ENCODE data around the gene PSMC3.

Gene PSMC3

DNA sequence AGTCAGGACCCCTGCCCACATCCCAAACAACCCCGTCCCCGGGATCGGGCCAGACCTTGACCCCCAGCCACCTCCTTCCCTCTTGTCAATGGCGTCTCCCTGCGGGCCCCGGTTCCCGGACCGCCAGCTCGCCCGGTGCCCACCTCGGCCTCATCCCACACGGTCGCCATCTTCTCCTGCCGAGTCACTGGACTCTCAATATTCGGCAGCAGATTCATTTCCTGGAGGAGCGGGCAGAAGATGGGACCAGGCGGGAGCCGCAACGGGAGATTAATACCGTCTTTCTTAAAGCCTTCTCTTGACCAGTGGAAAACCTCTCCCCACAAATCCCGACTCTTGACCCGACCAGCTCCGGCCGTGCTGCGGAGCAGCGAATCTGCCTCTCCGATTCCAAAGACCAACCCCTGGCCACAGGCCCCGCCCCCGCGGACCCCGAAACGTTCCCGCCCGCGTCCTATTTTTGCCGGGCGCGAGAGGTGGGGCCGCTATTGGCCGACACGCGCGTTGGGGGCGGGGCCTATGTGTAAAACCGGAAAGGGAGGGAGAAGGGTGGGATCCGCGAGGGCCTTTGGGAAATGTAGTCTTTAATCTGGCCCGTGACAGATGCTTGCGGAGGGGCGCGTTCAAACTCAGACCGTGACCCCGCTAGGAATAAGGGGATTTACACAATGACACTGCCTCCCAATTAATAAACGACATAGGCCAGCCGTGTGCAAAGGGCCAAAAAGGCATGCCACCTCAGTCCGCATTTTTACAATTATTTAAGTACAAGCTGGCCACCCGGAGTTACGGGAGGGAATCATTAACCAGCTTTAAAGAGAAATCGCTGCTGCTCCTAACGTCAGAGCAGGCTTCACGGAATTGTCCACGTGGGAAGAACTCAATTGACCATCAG, at the start of gene PSMC3:
TSS of gene PSMC3 (minus strand) at position 378 of the 895 bp plus-strand sequence. CDS start at position 218, 160 bp downstream.
- peak; percentile 88 for DNase-seq

DNA sequence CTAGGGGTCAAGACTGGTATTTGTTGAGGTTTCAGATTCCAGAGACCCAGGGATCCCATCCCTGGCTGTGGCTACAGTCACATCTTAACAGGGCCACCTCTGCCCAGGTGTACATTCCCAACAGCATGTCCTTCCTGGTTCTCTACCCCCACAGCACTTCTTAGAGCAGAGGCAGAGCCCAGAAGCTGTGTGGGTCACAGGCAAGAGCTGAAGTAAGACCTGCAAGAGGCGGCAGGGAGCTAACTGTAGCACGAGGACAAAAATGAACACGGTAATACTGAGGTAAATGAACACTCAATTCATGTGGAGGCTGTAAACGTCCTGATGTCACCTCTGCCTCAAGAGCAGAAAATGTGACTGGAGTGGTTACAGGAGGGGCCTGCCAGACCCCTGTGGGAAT, 44.4 kb upstream of the PSMC3 start:
- no peak for DNase-seq

DNA sequence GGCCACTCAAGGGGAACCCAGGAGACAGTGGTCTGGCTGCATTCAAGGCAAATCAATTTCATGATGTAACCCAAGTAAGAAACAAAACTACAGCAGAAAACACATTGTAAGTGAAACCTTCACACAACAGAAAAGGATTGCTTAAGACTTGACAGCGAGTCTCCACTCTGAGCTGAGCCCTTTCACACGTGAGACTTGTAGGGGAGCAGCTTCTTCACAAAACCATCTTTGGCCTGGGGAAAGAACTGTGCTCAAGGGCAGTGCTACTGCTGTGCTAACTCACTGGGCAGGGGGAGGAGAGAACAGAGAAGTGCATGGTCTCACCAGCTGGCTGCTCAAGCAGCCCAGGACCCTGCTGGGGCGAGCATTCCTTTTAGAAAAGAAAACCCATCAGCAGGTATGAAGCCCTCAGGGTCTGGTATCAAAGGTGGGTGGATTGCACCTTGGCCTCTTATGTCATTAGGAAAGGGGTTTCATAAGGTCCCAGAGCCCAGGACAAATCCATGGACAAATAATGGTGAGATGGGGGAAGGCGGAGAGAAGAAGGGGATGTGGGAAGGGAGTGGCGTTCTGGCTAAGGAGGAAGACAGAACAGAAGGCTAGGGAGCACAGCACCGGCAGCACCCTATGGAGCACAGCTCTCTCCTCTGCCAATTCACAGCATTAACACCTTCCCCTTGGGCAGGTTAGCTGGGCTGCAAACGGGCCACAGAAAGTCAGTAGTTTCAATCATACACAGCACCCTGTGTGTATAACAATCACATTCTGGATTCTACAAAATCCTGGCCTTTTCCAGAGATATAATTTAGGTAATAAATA, 43.3 kb upstream of the PSMC3 start:
- no peak for DNase-seq

DNA sequence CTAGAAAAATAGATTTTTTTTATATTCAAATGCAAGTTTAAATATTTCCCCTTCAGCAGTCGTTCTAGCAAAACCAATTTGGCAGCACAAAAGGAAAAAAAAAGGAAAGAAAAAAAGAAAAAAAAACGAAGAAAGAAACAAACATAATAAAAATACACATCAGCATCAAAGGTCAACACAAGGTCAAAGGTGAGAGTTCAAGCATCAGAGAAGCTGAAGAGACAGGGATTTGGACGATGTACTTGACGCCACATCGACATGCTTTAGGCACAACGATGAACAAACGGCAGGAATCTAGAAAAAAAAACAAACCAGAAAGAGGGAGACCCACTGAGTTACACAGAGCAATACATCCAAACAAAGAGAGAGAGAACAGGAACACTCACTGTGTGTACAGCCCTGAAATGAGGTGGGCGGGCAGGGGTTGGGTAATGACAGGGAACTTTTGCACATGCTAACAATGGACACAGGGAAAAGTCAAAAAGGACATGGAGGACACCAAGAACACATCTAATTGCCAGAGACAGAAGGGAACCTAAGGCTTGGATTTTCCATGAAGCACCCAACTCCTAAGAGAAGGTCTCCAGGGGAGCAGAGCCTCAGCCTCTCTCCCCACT, 42.5 kb upstream of the PSMC3 start:
- no peak for DNase-seq

DNA sequence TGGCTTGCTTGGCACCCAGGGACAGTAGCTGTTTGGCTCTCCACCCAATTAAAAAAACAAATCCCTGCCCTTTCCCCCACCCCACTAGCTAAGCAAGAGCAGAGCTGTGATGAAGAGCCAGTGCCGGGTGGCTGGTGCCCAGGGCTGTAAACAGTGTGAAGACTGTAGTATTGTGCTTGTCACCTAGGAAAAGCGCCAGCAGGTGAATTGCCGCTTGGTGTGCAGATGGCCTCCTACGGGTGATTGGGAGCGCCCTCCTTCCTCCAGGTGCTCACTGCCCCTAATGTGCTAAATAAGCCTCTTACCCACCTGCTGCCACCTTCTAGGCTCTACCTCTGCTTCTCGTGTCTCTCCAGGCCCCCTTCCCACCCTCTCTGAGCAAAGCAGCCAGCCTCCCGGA, 41.1 kb upstream of the PSMC3 start:
- peak; percentile 82 for DNase-seq

DNA sequence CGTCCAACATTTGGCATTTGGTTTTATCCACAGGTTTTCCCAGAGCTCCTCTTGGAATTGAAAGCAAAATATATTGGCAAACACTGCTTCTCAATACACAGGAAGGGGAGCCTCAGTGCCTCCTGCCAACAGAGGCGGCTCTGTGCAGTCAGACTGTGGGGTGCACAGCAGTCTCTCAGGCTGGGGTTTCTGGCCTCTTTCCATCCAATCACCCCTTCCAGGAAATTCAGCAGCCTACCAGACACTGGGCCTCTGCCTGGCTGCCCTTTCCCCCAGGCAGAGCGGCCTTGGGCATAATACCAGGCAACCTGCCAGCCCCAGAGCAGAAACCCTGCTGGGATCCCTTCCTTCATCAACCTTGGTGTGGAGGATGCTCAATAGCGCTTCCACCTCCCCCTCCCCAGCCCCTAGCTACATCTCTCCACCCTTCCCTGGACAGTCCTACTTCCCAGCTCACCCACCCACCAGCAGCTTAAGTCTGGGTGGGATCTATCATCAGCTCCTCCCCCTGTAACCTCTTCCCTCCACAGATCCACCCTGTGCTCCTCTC, 40.5 kb upstream of the PSMC3 start:
- peak; percentile 82 for DNase-seq

DNA sequence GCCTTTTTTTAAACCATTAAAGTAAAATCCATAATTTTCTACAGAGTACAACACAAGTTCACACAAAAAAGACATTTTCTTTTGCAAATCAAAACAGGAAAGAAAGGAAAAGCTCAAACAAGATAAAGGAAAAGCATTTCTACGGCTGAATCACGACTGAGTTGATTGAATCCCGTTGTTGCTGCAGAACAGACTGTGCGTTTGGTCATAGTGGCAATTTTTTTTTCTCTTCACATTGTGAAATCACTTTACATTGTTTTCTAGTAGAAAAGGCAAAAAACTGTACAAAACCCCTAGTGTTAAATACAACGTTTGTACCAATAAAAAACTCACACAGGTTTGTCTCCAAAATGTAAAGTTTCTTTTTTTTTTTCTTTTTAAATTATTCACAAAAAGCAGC, 40.0 kb upstream of the PSMC3 start:
- no peak for DNase-seq

DNA sequence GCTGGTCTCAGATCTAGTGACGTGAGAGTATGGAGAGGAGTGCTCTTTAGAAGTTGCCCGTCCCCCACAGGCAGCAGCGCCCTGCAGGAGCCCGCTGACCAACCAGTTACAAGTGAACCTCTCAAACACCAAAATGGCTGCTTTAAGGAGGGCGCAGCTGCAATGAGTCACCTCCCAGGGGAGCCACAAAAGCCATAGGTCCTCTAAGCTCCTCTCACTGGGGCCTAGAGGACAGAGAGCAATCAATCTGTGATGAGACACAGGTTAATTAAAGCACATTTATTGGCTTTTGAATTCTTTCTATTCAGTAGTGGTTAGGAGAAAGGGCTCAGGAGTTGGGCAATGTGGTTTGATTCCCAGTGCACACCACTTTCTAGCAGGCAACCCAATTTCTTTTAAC, 38.2 kb upstream of the PSMC3 start:
- DNase-seq = peak; percentile 99

DNA sequence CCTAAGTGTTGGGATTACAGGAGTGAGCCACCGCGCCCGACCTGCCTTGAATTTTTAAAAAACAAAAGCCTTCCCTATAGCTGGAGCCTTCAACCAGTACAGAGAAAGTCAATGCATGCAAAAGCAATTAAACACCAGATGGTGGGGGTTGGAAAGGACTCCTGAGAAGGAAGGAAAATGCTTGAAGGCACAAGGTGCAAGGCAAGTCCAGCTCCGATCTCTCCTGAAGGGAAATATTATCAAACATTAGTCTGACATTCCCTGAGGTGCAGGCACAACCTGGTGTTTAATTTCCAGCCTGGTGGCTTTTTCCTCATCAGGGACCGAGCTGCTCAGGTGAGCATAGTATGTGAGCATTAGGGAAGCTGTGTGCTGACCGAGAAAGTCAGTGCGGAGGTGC, 35.6 kb upstream of the PSMC3 start:
- DNase-seq = no peak

DNA sequence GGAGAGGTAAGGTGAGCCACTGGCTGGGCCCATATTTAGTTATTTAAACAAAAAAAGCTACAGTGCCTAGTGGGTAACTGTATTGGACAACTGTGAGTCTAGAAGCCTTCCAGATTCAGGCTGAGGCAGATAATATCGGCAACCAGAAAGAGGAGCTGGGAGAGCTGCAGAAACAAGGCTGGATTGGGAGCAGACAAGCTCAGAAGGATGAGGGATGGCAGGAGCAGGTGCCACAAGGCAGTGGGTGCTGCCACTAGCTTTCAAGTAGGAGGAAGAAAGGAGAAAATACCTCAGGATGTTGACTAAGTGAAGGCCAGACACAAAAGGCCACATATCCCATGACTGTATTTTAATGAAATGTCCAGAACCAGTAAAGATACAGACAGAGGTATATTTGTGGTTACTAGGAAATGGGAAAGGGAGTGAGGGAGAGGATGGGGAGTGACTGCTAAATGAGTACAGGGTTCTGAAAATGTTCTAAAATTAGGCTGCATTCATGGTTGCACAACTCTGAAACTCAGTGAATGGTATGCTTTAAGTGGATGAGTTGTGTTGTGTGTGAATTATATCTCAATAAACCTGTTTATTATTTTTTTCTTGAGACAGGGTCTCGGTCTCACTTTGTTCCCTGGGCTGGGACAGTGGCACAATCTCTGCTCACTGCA, 34.5 kb upstream of the PSMC3 start:
- DNase-seq = no peak

DNA sequence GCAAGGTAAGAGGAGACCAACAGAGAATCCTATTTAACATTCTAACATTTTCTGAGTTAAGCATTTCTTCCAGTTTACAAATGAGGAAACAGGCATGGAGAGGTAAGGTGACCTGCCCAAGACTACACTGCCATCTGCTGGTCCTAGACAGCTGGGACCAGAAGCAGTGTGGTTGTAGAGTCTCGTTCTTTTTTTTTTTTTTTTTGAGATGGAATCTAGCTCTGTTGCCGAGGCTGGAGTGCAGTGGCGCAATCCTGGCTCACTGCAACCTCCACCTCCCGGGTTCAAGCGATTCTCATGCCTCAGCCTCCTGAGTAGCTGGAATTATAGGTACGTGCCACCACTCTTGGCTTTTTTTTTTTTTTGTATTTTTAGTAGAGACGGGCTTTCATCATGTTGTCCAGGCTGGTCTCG, 28.0 kb upstream of the PSMC3 start:
- DNase-seq = peak; percentile 59

DNA sequence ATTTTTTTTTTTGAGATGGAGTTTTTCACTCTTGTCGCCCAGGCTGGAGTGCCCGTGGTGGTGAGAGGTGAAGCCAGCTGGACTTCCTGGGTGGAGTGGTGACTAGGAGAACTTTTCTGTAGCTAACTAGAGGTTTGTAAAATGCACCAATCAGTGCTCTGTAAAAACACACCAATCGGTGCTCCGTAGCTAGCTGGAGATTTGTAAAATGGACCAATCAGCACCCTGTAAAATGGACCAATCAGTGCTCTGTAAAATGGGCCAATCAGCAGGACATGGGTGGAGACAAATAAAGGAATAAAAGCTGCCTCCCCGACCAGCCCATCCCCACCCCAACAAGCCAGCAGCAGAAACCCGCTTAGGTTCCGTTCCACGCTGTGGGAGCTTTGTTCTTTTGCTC, 27.1 kb upstream of the PSMC3 start:
- no peak for DNase-seq

DNA sequence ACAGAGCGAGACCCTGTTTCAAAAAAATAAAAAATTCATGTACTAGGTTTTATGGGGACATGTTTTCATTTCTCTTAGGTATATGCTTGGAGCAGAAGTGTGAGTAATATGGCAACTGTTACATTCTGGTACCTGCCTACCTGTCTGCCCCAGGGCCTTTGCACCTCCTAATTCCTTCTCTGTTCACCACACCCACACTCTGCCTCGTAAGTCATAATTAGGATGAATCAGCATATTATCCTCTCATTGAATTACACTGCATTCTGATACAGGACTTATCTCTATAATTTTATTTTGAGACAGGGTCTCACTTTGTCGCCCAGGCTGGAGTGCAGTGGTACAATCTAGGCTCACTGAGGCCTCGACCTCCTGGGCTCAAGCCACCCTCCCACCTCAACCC, 25.8 kb upstream of the PSMC3 start:
- no peak for DNase-seq

DNA sequence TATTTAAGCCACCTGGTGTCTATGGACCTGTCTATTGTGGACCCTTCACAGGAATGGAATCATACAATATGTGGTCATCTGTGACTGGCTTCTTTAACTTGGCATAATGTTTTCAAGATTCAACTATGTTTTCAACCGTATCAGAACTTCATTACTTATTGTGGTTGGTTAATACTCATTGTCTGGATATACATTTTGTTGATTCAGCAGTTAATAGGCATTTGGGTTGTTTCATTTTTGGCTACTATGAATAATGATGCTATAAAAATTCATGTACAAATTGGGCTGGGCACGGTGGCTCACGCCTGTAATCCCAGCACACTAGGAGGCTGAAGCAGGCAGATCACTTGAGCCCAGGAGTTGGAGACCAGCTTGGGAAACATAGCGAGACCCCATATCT, 25.2 kb upstream of the PSMC3 start:
- no peak for DNase-seq

DNA sequence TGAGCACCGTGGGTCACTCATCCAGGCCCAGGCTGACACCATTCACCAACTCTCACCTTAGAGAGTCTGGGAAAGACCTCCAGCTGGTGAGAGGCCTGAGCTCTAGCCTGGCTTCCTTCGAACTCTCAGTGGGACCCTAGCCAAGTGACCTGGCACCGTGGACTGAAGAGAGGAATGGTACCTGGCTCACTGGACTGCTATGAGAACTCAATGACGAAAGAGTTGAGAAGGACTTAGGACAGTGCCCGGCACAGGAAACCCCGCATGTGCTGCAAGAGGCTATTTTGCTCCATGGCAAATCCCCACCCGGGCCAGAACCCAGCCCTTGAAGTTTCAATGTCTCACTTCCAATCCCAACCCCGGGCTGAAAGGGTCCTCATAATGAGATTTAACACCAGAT, 23.3 kb upstream of the PSMC3 start:
- no peak for DNase-seq

DNA sequence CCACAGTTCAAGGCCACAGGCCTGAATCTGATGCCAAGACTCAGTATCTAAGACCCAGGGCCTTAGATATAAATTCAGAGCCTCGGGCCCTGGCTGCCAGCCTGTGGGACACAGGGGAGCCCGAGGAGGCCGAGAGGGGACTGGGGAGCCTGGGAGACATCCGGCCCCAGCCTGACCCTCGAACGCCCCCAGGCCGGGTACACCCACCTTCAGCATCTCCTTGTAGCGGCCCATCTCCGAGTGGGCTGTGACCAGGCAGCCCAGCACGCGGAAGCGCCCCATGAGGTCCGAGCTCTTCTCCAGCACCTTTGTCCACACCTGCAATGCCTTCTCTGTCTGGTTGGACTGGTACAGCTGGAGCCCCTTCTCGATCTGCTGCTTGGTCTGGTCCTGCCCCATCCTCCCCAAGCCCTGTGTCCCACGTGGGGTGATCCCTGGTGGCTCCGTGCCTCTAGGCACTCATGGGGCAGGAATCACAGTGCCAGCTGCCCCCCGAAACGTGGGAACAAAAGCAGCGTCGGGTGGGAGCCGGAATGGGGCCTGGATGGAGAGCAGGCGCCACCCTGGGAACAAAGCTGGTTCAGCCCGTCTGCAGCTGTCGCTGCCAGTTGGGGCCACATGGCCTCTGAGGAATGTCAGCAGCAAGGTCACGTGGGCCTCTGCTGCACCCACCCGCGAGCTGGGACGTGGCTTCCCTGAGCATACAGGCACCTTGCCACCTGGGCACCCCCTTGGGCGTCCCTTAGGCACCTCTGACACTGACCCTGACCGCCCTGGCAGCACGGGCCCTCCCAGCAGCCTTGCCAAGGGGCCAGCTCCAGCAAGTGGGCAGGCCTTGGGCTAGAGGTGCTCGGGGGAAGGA, 22.6 kb upstream of the PSMC3 start, which contains the start of gene RAPSN:
TSS of gene RAPSN (minus strand) at position 571 of the 862 bp plus-strand sequence. CDS start at position 399, 172 bp downstream.
- DNase-seq = no peak

DNA sequence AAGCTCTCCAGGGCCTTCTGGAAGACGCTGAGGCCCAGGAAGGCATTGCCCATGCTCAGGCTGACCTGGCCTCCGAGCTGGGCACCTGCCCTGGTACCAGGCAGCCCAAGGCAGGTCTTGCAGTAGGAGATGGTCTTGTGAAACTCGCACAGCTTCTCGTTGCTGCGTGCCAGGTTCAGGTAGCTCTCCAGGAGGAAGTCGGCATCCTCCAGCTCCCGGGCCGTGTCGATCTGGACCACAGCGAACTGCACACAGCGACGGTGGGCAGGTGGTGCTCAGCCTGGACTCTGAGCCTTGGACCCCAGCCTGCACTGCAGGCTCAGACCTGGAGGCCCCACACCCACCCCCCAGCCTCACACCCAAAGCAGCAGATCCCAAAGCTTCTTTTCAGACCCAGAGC, 21.7 kb upstream of the PSMC3 start:
- DNase-seq = no peak

DNA sequence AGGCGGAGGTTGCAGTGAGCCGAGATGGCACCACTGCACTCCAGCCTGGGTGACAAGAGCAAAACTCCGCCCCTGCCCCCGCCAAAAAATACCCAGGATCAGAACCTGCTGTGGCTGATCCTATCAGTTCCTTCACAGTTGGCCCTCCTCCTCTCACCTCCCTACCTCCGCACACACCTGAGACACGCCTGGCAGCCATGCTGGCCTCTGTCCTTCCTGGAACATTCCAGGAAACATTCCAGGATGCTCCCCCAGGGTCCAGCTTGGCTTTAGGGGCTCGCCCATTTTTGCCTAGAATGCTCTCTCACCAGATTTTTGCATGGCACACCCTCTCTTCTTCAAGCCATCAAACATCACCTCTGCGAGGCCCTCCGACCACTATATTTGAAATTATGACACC, 20.6 kb upstream of the PSMC3 start:
- DNase-seq = no peak

DNA sequence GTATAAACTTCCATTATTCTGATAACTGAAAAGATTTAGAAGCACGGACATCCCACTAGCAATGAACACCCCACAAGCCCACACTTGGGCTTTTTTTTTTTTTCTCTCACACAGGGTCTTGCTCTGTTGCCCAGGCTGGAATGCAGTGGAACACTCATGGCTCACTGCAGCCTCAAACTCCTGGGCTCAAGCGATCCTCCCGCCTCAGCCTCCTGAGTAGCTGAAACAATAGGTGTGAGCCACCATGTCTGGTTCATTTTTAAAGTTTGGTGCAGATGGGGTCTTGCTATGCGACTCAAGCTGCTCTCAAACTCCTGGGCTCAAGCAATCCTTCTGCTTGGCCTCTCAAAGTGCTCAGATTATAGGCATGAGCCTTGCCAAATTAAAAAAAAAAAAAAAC, 19.6 kb upstream of the PSMC3 start:
- DNase-seq = no peak

DNA sequence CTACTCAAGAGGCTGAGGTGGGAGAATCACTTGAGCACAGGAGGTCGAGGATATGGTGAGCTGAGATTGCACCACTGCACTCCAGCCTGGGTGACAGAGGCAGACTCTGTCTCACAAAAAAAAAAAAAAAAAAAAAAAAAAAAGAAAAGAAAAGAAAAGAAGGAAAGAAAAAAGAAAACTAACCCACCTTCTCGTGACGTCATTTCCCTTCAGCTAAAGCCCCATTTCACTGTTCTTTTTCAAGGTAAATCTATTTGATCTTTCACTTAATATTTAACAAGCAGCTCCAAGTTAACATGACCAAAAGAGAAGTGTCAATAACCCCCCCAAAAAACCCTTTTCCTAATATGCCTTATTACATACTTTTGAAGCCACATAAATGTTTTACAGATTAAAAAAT, 17.6 kb upstream of the PSMC3 start:
- no peak for DNase-seq

DNA sequence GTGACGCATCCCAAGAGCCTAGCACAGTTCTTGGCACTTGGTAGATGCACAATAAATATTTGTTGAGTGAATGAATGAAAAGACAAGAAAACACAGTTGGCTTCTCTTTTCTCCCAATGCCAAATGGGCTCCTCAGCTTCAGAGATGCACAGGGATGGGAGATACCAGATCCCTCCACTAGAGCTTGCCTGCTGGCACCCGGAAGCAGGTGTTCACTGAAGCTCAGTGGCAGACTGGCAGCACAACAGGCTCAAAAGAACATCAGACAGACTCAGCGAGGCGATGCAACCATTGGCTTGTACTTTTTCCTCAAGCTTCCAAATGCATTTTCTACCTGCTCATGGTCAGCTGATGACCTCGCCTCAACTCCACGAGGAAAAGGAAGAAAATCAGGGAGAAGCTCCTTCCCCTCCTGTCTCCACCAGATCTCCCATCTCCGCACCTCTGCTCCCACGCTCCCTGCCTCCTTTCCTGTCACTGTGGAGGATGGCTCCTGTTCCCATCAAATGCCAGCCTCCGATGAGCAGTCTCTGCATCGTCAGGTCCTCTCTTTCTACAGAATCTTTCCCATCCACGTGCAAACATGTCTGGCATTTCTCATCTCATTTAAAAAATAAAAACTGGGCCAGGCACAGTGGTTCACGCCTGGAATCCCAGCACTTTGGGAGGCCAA, 16.9 kb upstream of the PSMC3 start:
- DNase-seq = no peak
